ENCODE results near the gene UBE2G2.

UBE2G2 gene

DNA sequence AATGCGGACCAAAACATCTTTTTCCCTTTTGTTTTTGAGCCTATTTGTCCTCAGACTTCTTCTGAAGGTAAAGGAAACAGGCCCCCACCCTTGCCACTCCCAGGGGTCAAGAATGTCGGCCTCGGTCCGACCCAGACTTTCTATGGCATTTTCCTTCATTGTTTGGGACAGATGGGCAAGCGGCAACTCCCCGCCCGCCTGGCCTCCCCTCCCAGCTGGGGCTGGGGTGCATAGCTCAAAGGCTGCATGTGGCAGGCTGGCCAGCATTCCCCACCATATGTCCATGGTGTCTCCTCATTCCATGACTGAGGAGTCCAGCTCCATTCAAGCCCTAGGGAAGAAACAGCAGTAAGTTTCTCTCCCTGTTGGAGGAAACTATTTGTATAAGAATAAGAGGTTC is 60.9 kb downstream of the UBE2G2 start:
- DNase-seq (ENCODE audit: low read depth, low spot score), result no peak
- no peak for TF ChIP-seq SUZ12 (IDR thresholded peaks at IDR 0.05; ENCODE audit: extremely low read depth, insufficient read depth, insufficient read length)
- no peak for TF ChIP-seq YY1 (IDR thresholded peaks at IDR 0.05; ENCODE audit: insufficient read depth, insufficient read length)
- TF ChIP-seq ZNF274 (IDR thresholded peaks at IDR 0.05; ENCODE audit: low read depth, low read length), result no peak
- Histone ChIP-seq H3K9ac (ENCODE audit: insufficient read length, low read depth) (no peak overlapping the region), H3K27me3 (ENCODE audit: insufficient read depth, insufficient read length) (no peaks in the 10 kb centered on the region), H3K4me1 (ENCODE audit: insufficient read depth, insufficient read length) (no peaks in the 10 kb centered on the region), H3K36me3 (ENCODE audit: insufficient read depth, insufficient read length, low read length) (no peaks in the 10 kb centered on the region), H3K9me3 (ENCODE audit: insufficient read depth, low read length) (peaks cover 80% of the 10 kb centered on the region), H3K4me3 (ENCODE audit: insufficient read length, low read depth) (no peak overlapping the region)

DNA sequence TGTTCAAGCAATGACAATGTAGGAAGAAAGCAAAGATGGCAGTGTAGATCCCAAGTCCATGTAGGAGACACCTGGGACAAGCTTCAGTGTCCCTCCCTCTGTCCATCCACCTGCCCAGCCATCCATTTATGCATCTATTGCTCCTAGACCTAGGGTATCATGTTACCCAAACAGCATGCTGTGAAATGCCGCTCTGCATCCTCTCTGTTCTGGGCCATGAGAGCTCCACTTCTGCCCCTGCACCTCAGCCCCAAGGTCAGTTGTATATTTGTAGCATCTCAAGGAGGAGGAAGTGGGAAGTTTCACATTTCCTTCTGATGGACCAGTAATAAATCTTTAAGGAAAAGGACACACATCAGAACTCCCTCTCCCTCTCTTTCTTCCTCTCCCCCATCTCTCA is 62.3 kb downstream of the UBE2G2 start:
- H3K36me3 ChIP-seq (ENCODE audit: insufficient read depth, insufficient read length, low read length), result no peaks in the 10 kb centered on the region
- no peak for DNase-seq (ENCODE audit: low read depth, low spot score)
- no peak overlapping the region for H3K9ac ChIP-seq (ENCODE audit: insufficient read length, low read depth)

GRCh38 chr21:44738621-44739020 is 63.0 kb downstream of the UBE2G2 start:
- Histone ChIP-seq H3K36me3 (ENCODE audit: insufficient read depth, insufficient read length, low read length) (no peaks in the 10 kb centered on the region), H3K4me3 (ENCODE audit: insufficient read length, low read depth) (no peak overlapping the region), H3K27me3 (ENCODE audit: insufficient read depth, insufficient read length) (no peaks in the 10 kb centered on the region), H3K9ac (ENCODE audit: insufficient read length, low read depth) (no peak overlapping the region), H3K4me1 (ENCODE audit: insufficient read depth, insufficient read length) (no peaks in the 10 kb centered on the region), H3K9me3 (ENCODE audit: insufficient read depth, low read length) (peaks cover 83% of the 10 kb centered on the region)
- no peak for TF ChIP-seq YY1 (IDR thresholded peaks at IDR 0.05; ENCODE audit: insufficient read depth, insufficient read length)
- TF ChIP-seq SUZ12 (IDR thresholded peaks at IDR 0.05; ENCODE audit: extremely low read depth, insufficient read depth, insufficient read length), result no peak
- TF ChIP-seq ZNF274 (IDR thresholded peaks at IDR 0.05; ENCODE audit: low read depth, low read length), result no peak
- no peak for DNase-seq (ENCODE audit: low read depth, low spot score)

More for the DNA sequence above, 62.3 kb downstream of the UBE2G2 start:
- peaks cover 83% of the 10 kb centered on the region for H3K9me3 ChIP-seq (ENCODE audit: insufficient read depth, low read length)
- H3K4me1 ChIP-seq (ENCODE audit: insufficient read depth, insufficient read length), result no peaks in the 10 kb centered on the region
- no peak overlapping the region for H3K4me3 ChIP-seq (ENCODE audit: insufficient read length, low read depth)
- H3K27me3 ChIP-seq (ENCODE audit: insufficient read depth, insufficient read length), result no peaks in the 10 kb centered on the region
- TF ChIP-seq ZNF274 (IDR thresholded peaks at IDR 0.05; ENCODE audit: low read depth, low read length), result no peak
- no peak for TF ChIP-seq SUZ12 (IDR thresholded peaks at IDR 0.05; ENCODE audit: extremely low read depth, insufficient read depth, insufficient read length)
- TF ChIP-seq YY1 (IDR thresholded peaks at IDR 0.05; ENCODE audit: insufficient read depth, insufficient read length), result no peak

DNA sequence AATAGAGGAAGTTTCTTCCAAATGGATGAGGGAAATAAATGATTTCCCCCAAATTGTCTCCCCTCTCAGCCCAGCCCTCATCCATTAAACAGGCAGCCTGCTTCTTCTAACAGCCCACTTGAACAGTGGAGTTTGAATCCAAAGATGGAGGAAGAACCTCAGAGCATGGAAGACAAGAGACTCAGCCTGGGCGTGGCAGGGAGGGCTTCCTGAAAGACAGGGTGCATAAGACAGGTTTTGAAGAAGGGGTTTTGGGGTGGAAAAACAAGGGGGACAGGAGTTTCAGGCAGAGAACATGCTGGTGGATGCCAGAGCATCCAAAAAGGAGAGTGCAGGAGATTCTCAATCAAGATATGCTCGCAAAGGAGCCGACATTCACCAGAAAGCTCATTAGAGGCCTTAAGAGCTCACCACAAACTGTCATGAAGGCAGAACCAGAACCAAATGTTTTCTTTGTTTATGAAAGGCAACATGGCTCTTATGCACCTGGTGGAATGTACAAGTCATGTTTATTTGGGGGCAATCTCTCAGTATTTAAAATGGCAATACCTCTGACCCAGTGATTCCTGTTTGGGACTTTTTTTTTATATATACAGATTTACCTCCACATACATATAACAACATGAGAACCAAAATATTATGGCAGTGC is 63.8 kb downstream of the UBE2G2 start:
- peaks cover 76% of the 10 kb centered on the region for H3K9me3 ChIP-seq (ENCODE audit: insufficient read depth, low read length)
- no peak for TF ChIP-seq SUZ12 (IDR thresholded peaks at IDR 0.05; ENCODE audit: extremely low read depth, insufficient read depth, insufficient read length)
- TF ChIP-seq YY1 (IDR thresholded peaks at IDR 0.05; ENCODE audit: insufficient read depth, insufficient read length), result no peak
- no peak for TF ChIP-seq ZNF274 (IDR thresholded peaks at IDR 0.05; ENCODE audit: low read depth, low read length)
- no peak for DNase-seq (ENCODE audit: low read depth, low spot score)
- no peak overlapping the region for H3K9ac ChIP-seq (ENCODE audit: insufficient read length, low read depth)
- H3K4me1 ChIP-seq (ENCODE audit: insufficient read depth, insufficient read length), result no peaks in the 10 kb centered on the region
- no peaks in the 10 kb centered on the region for H3K36me3 ChIP-seq (ENCODE audit: insufficient read depth, insufficient read length, low read length)
- no peak overlapping the region for H3K4me3 ChIP-seq (ENCODE audit: insufficient read length, low read depth)
- H3K27me3 ChIP-seq (ENCODE audit: insufficient read depth, insufficient read length), result no peaks in the 10 kb centered on the region

- H3K4me1 ChIP-seq (ENCODE audit: insufficient read depth, insufficient read length), result no peaks in the 10 kb centered on the region
- DNase-seq (ENCODE audit: low read depth, low spot score), result no peak
- no peaks in the 10 kb centered on the region for H3K27me3 ChIP-seq (ENCODE audit: insufficient read depth, insufficient read length)
- no peak overlapping the region for H3K9ac ChIP-seq (ENCODE audit: insufficient read length, low read depth)
- TF ChIP-seq SUZ12 (IDR thresholded peaks at IDR 0.05; ENCODE audit: extremely low read depth, insufficient read depth, insufficient read length) (no peak), ZNF274 (IDR thresholded peaks at IDR 0.05; ENCODE audit: low read depth, low read length) (no peak), YY1 (IDR thresholded peaks at IDR 0.05; ENCODE audit: insufficient read depth, insufficient read length) (no peak)
- no peak overlapping the region for H3K4me3 ChIP-seq (ENCODE audit: insufficient read length, low read depth)
- peaks cover 73% of the 10 kb centered on the region for H3K9me3 ChIP-seq (ENCODE audit: insufficient read depth, low read length)
- H3K36me3 ChIP-seq (ENCODE audit: insufficient read depth, insufficient read length, low read length), result no peaks in the 10 kb centered on the region
These were observed 65.2 kb downstream of the UBE2G2 start for GRCh38 chr21:44736291-44737004.

GRCh38 chr21:44735821-44736220 is 65.8 kb downstream of the UBE2G2 start:
- peaks cover 73% of the 10 kb centered on the region for H3K9me3 ChIP-seq (ENCODE audit: insufficient read depth, low read length)
- no peak overlapping the region for H3K9ac ChIP-seq (ENCODE audit: insufficient read length, low read depth)
- H3K36me3 ChIP-seq (ENCODE audit: insufficient read depth, insufficient read length, low read length), result no peaks in the 10 kb centered on the region
- TF ChIP-seq YY1 (IDR thresholded peaks at IDR 0.05; ENCODE audit: insufficient read depth, insufficient read length) (no peak), SUZ12 (IDR thresholded peaks at IDR 0.05; ENCODE audit: extremely low read depth, insufficient read depth, insufficient read length) (no peak), ZNF274 (IDR thresholded peaks at IDR 0.05; ENCODE audit: low read depth, low read length) (no peak)
- peaks cover 1% of the 10 kb centered on the region for H3K27me3 ChIP-seq (ENCODE audit: insufficient read depth, insufficient read length)
- no peak overlapping the region for H3K4me3 ChIP-seq (ENCODE audit: insufficient read length, low read depth)
- H3K4me1 ChIP-seq (ENCODE audit: insufficient read depth, insufficient read length), result peaks cover 2% of the 10 kb centered on the region
- DNase-seq (ENCODE audit: low read depth, low spot score), result no peak

GRCh38 chr21:44734841-44735240 is 66.8 kb downstream of the UBE2G2 start:
- H3K36me3 ChIP-seq (ENCODE audit: insufficient read depth, insufficient read length, low read length), result no peaks in the 10 kb centered on the region
- no peak overlapping the region for H3K4me3 ChIP-seq (ENCODE audit: insufficient read length, low read depth)
- H3K9me3 ChIP-seq (ENCODE audit: insufficient read depth, low read length), result peaks cover 68% of the 10 kb centered on the region
- H3K27me3 ChIP-seq (ENCODE audit: insufficient read depth, insufficient read length), result peaks cover 7% of the 10 kb centered on the region
- H3K4me1 ChIP-seq (ENCODE audit: insufficient read depth, insufficient read length), result peaks cover 3% of the 10 kb centered on the region
- H3K9ac ChIP-seq (ENCODE audit: insufficient read length, low read depth), result no peak overlapping the region
- DNase-seq (ENCODE audit: low read depth, low spot score), result no peak
- TF ChIP-seq ZNF274 (IDR thresholded peaks at IDR 0.05; ENCODE audit: low read depth, low read length), result no peak
- TF ChIP-seq YY1 (IDR thresholded peaks at IDR 0.05; ENCODE audit: insufficient read depth, insufficient read length), result no peak
- no peak for TF ChIP-seq SUZ12 (IDR thresholded peaks at IDR 0.05; ENCODE audit: extremely low read depth, insufficient read depth, insufficient read length)

Data from NT2/D1 (cell line).